Adrenal gland (tissue), 12 donors: ENCODE measurements around the gene MYL3. TPM values are rescaled to one million over a fixed set of nuclear protein-coding genes. Genes with fewer than 3 reads are reported as not detected.
A peak's percentile ranks its signal among the peaks of the same experiment; 100 is the strongest.

Source experiments
- DNase-seq, 7 donors: peaks; one replicate each; pipeline ENCODE4 v3.0.0-alpha.2; 2019 to 2020
- H3K27ac ChIP-seq, 5 donors: fragments of 200-600 bp; sonication (generic) in 4 of 5; 1 replicate in 3 of 5; 2 replicates in 2 of 5; pipeline versions ENCODE4 v1.5.1 to v1.8.0; 2016 to 2020; ENCODE audit warnings: mild to moderate bottlenecking in 1 of 5
- H3K27me3 ChIP-seq: fragments of 200-600 bp; 2 replicates; pipeline ENCODE4 v1.8.0; 2021
- H3K36me3 ChIP-seq, 2 donors: fragments of 200-600 bp; replicated peaks in 1 of 2; 1 replicate in 1 of 2; 2 replicates in 1 of 2; pipeline versions ENCODE4 v1.5.1 to v1.8.0; 2018 to 2022
- H3K4me1 ChIP-seq, 2 donors: fragments of 200-600 bp; replicated peaks in 1 of 2; 1 replicate in 1 of 2; 2 replicates in 1 of 2; pipeline versions ENCODE4 v1.5.1 to v1.8.0; 2018 to 2021
- H3K4me3 ChIP-seq, 4 donors: fragments of 200-600 bp; sonication (generic) in 3 of 4; one replicate each; pipeline ENCODE4 v1.5.1; 2016 to 2018
- H3K9me3 ChIP-seq, 3 donors: fragments of 200-600 bp; sonication (generic) in 1 of 3; replicated peaks in 1 of 3; 1 replicate in 2 of 3; 2 replicates in 1 of 3; pipeline versions ENCODE4 v1.5.1 to v1.8.0; 2016 to 2021
- CTCF ChIP-seq, 6 experiments: fragments of 450-650 bp in 4 of 6; fragments of 200-600 bp in 2 of 6; sonication (generic) in 1 of 6; IDR thresholded peaks; 1 replicate in 5 of 6; 2 replicates in 1 of 6; pipeline versions ENCODE4 v1.5.1 to v1.8.0; 2016 to 2021; ENCODE audit warnings: antibody characterized with exemption in 6 of 6, mild to moderate bottlenecking in 2 of 6, moderate library complexity in 1 of 6
- POLR2A ChIP-seq, 2 donors: fragments of 450-650 bp; IDR thresholded peaks; one replicate each; pipeline ENCODE4 v1.6.1; 2017; ENCODE audit warnings: antibody characterized with exemption in 2 of 2, mild to moderate bottlenecking in 2 of 2, moderate library complexity in 1 of 2
- WGBS, 4 donors: extraction: QIAGEN DNeasy Blood & Tissue Kit in 2 of 4; methylation state at CpG; one replicate each; pipeline versions ENCODE4 v1.1.5 to v1.1.7; 2013 to 2017; 5-methylcytosine and 5-hydroxymethylcytosine counted together
- intact Hi-C, 2 donors: fragments of 100-400 bp; cut with DNase I; formaldehyde crosslinking; loops; one replicate each; pipeline versions ENCODE4 v1.14.1 to v1.15.0; 2022 to 2023
- polyA plus RNA-seq, 3 donors: library from polyadenylated mRNA; stranded (reverse); fragments of 200-250 nt in 2 of 3; fragments of 350-450 nt in 1 of 3; fragmentation: Illumina TruSeq in 1 of 3; extraction: RNeasy Lipid Tissue Mini Kit (QIAGEN cat#74804) in 1 of 3; gene quantifications; one replicate each; pipeline ENCODE4 v1.2.3, GENCODE V29; 2013 to 2014
- total RNA-seq, 9 donors: library from RNA; depleted of rRNA in 4 of 9; stranded (reverse); fragments of >200 nt in 4 of 9; fragments of 120-200 nt in 1 of 9; fragmentation: NEBNext Ultra II Directional in 1 of 9; extraction: Animal tissue kit (Norgen Biotek cat#: 25700) in 1 of 9; gene quantifications; one replicate each; pipeline versions ENCODE4 v1.1.0 to v1.2.4, GENCODE V29; 2013 to 2023
- donor health status: healthy with polysubstance abuse.
- donor health status: Bipolar disorder and iron deficiency.
- donor health status: DM: yes; HTN: yes; CAD: no.
- donor health status: DM: no; HTN: no; CAD: no.
- donor health status: DM: no; HTN: no; CAD: no.
- donor health status: DM: yes; HTN: yes; CAD: no.

The MYL3 gene
- total and polyA plus RNA-seq, 12 donors: 1.4 to 12.7 (median 4.6) TPM; not detected in 1

GRCh38 chr3:46862369-46863025, 747 bp downstream of the MYL3 start:
- H3K4me1 ChIP-seq: peaks cover 7 to 10% of the 10 kb centered on the region in 2 donors
- peak in 2 of 7 donors; percentile 3 to 10 for DNase-seq
- no peak for TF ChIP-seq CTCF (IDR thresholded peaks at IDR 0.05)
- no peak for TF ChIP-seq POLR2A (IDR thresholded peaks at IDR 0.05)
- H3K9me3 ChIP-seq: no peaks in the 10 kb centered on the region
- WGBS, 4 donors: 85 to 98% (median 91%) methylated on average over 5 to 7 of the region's 7 CpGs
- H3K27ac ChIP-seq: no peak overlapping the region
- no peaks in the 10 kb centered on the region for H3K27me3 ChIP-seq
- no peak overlapping the region for H3K4me3 ChIP-seq
- no peaks in the 10 kb centered on the region for H3K36me3 ChIP-seq
- intact Hi-C loops: loop anchor here (5.0 to 10.0 kb wide), 2 partner anchors 40 to 158 kb away; partner anchors contain the start of gene TMIE (in 2 of the 2)

GRCh38 chr3:46861605-46862368, 1.5 kb downstream of the MYL3 start:
- no peak overlapping the region for H3K27ac ChIP-seq

GRCh38 chr3:46860810-46861604, 2.2 kb downstream of the MYL3 start:
- no peaks in the 10 kb centered on the region for H3K27me3 ChIP-seq
- H3K27ac ChIP-seq: no peak overlapping the region
- TF ChIP-seq POLR2A (IDR thresholded peaks at IDR 0.05) (no peak), CTCF (IDR thresholded peaks at IDR 0.05) (no peak)
- H3K9me3 ChIP-seq: no peaks in the 10 kb centered on the region
- DNase-seq: peak in 3 of 7 donors; percentile 7 to 11 (median 10)
- no peaks in the 10 kb centered on the region for H3K36me3 ChIP-seq
- peaks cover 0 to 5% of the 10 kb centered on the region in 2 donors for H3K4me1 ChIP-seq
- WGBS, 4 donors: 86 to 89% (median 87%) methylated on average over 6 to 10 of the region's 10 CpGs
- H3K4me3 ChIP-seq: no peak overlapping the region
- intact Hi-C loops: loop anchor here (5.0 to 10.0 kb wide), 2 partner anchors 41 to 156 kb away; partner anchors contain the start of gene TMIE (in 2 of the 2)

More at GRCh38 chr3:46861605-46862368, 1.5 kb downstream of the MYL3 start:
- Histone ChIP-seq H3K36me3 (no peaks in the 10 kb centered on the region), H3K4me3 (no peak overlapping the region), H3K9me3 (no peaks in the 10 kb centered on the region), H3K27me3 (no peaks in the 10 kb centered on the region), H3K4me1 (peaks cover under 1 to 5% of the 10 kb centered on the region in 2 donors)
- WGBS, 4 donors: 37 to 63% (median 59%) methylated on average over 10 to 12 of the region's 12 CpGs
- no peak for TF ChIP-seq POLR2A (IDR thresholded peaks at IDR 0.05)
- no peak for TF ChIP-seq CTCF (IDR thresholded peaks at IDR 0.05)
- DNase-seq: peak in 3 of 7 donors; percentile 31 to 39 (median 37)
- intact Hi-C loops: loop anchor here (5.0 to 10.0 kb wide), 2 partner anchors 41 to 157 kb away; partner anchors contain the start of gene TMIE (in 2 of the 2)
